Stomach (tissue), 9 donors: ENCODE data around the gene REV3L. TPM values are rescaled to one million over a fixed set of nuclear protein-coding genes. Genes with fewer than 3 reads are reported as not detected.

ENCODE experiments used
- DNase-seq, 2 donors: peaks; one replicate each; pipeline versions ENCODE4 v3.0.0 to v3.0.0-alpha.2; 2013 to 2019
- H3K27ac ChIP-seq, 5 donors: fragments of 200-600 bp in 4 of 5; sonication (generic) in 4 of 5; one replicate each; pipeline ENCODE4 v1.5.1; 2013 to 2019; ENCODE audit warnings: mild to moderate bottlenecking in 1 of 5, moderate library complexity in 1 of 5
- H3K27me3 ChIP-seq, 3 donors: fragments of 200-600 bp; sonication (generic); one replicate each; pipeline ENCODE4 v1.5.1; 2017 to 2019; ENCODE audit warnings: mixed run types in 1 of 3
- H3K36me3 ChIP-seq, 4 donors: fragments of 200-600 bp; sonication (generic); 1 replicate in 3 of 4; 2 replicates in 1 of 4; pipeline ENCODE4 v1.5.1; 2016 to 2019
- H3K4me1 ChIP-seq, 4 donors: fragments of 200-600 bp; sonication (generic); one replicate each; pipeline ENCODE4 v1.5.1; 2016 to 2019
- H3K4me3 ChIP-seq, 4 donors: fragments of 200-600 bp; sonication (generic) in 3 of 4; one replicate each; pipeline ENCODE4 v1.5.1; 2016 to 2019; ENCODE audit warnings: mild to moderate bottlenecking in 1 of 4
- H3K9me3 ChIP-seq, 4 donors: fragments of 200-600 bp; sonication (generic); one replicate each; pipeline ENCODE4 v1.5.1; 2016 to 2019
- EP300 ChIP-seq: sonication (generic); formaldehyde crosslinking; IDR thresholded peaks from one replicate; pipeline ENCODE4 v1.6.1; 2017; ENCODE audit warnings: antibody characterized with exemption
- POLR2A ChIP-seq, 4 donors: fragments of 450-650 bp; IDR thresholded peaks; one replicate each; pipeline ENCODE4 v1.6.1; 2016; ENCODE audit warnings: antibody characterized with exemption in 4 of 4, control low read depth in 2 of 4, mild to moderate bottlenecking in 1 of 4, moderate library complexity in 1 of 4
- POLR2AphosphoS5 ChIP-seq, 3 donors: sonication (generic); formaldehyde crosslinking; IDR thresholded peaks; one replicate each; pipeline ENCODE4 v1.6.1; 2016; ENCODE audit warnings: antibody characterized with exemption in 3 of 3
- WGBS, 5 donors: extraction: QIAGEN DNeasy Blood & Tissue Kit in 3 of 5; methylation state at CpG; one replicate each; pipeline versions ENCODE4 v1.1.5 to v1.1.7; 2013 to 2018; 5-methylcytosine and 5-hydroxymethylcytosine counted together
- intact Hi-C: fragments of 100-400 bp; cut with DNase I; formaldehyde crosslinking; loops from one replicate; pipeline ENCODE4 v1.15.1; 2023; ENCODE audit warnings: low total_unique reads
- polyA plus RNA-seq, 3 donors: library from polyadenylated mRNA; stranded (reverse); fragments of 200-250 nt; gene quantifications; one replicate each; pipeline ENCODE4 v1.2.3, GENCODE V29; 2013
- total RNA-seq, 5 donors: library from RNA; depleted of rRNA; stranded (reverse); fragments of >200 nt; gene quantifications; one replicate each; pipeline versions ENCODE4 v1.1.0 to v1.2.3, GENCODE V29; 2014 to 2016
- TF ChIP-seq, protein P1 (sequence below), 7 experiments: fragments of 450-650 bp in 4 of 7; fragments of 200-600 bp in 3 of 7; sonication (generic) in 3 of 7; IDR thresholded peaks; one replicate each; pipeline ENCODE4 v1.5.1; 2016 to 2019; ENCODE audit warnings: antibody characterized with exemption in 7 of 7, control low read depth in 2 of 7, mild to moderate bottlenecking in 1 of 7
- donor health status: healthy with polysubstance abuse.
- donor health status: Bipolar disorder and iron deficiency.
- donor health status: healthy.

Gene REV3L
- total and polyA plus RNA-seq, 8 donors: 9.0 to 170 (median 28.3) TPM

DNA sequence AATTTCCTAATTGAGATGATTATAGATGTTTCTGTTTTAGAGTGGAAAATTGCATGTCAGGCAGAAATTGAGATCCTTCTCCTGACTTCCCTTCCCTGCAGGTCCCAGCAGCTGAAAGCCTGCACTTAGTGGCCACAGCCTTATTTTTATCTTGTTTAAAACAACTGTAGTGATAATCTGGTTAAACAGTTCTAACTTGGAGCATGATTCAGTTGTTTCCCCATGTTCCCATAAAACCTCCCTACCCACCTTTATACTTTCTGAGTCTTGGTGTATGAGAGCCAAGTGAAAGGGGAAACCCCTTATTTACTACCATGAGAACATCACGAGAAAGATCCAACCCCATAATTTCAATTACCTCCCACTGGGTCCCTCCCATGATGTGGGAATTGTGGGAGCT, 200.5 kb downstream of the REV3L start:
- no peak for DNase-seq
- Histone ChIP-seq H3K36me3 (peaks cover 7 to 46% (median 31%) of the 10 kb centered on the region in 4 donors), H3K4me3 (no peak overlapping the region), H3K27ac (no peak overlapping the region), H3K4me1 (no peaks in the 10 kb centered on the region), H3K9me3 (no peaks in the 10 kb centered on the region), H3K27me3 (no peaks in the 10 kb centered on the region)
- TF ChIP-seq POLR2AphosphoS5 (IDR thresholded peaks at IDR 0.05) (no peak), EP300 (no peak), POLR2A (IDR thresholded peaks at IDR 0.05) (no peak)
- TF ChIP-seq, protein P1, sequence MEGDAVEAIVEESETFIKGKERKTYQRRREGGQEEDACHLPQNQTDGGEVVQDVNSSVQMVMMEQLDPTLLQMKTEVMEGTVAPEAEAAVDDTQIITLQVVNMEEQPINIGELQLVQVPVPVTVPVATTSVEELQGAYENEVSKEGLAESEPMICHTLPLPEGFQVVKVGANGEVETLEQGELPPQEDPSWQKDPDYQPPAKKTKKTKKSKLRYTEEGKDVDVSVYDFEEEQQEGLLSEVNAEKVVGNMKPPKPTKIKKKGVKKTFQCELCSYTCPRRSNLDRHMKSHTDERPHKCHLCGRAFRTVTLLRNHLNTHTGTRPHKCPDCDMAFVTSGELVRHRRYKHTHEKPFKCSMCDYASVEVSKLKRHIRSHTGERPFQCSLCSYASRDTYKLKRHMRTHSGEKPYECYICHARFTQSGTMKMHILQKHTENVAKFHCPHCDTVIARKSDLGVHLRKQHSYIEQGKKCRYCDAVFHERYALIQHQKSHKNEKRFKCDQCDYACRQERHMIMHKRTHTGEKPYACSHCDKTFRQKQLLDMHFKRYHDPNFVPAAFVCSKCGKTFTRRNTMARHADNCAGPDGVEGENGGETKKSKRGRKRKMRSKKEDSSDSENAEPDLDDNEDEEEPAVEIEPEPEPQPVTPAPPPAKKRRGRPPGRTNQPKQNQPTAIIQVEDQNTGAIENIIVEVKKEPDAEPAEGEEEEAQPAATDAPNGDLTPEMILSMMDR (IDR thresholded peaks at IDR 0.05): no peak
- intact Hi-C loops: no loop called here
- 67 to 79% (median 73%) methylated on average over 1 of the region's 1 CpG for WGBS, 5 donors

DNA sequence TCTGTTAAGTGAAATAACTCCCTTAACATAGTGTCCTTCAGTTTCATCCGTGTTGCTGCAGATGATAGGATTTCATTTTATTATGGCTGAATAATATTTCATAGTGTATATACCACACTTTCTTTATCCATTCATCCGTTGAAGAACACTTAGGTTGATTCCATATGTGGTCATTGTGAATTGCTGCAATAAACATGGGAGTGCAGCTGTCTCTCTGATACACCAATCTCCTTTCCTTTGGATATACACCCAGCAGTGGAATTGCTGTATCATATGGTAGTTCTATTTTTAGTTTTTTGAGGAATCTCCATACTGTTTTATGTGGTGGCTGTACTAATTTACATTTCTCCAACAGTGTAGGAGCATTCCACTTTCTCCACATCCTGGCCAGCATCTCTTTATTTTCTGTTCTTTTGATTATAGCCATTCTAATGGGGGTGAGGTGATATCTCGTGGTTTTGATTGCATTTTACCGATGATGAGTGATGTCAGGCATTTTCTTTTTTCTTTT, 202.5 kb downstream of the REV3L start:
- WGBS, 5 donors: 94 to 99% (median 97%) methylated on average over 4 of the region's 4 CpGs
- Histone ChIP-seq H3K36me3 (peaks cover 15 to 64% (median 51%) of the 10 kb centered on the region in 4 donors), H3K9me3 (peaks cover 0 to 5% (median 2%) of the 10 kb centered on the region in 4 donors), H3K4me1 (no peaks in the 10 kb centered on the region), H3K27me3 (no peaks in the 10 kb centered on the region), H3K27ac (no peak overlapping the region), H3K4me3 (no peak overlapping the region)
- TF ChIP-seq POLR2AphosphoS5 (IDR thresholded peaks at IDR 0.05) (no peak), EP300 (no peak), POLR2A (IDR thresholded peaks at IDR 0.05) (no peak)
- TF ChIP-seq, protein P1 (IDR thresholded peaks at IDR 0.05): no peak
- intact Hi-C loops: no loop called here
- no peak for DNase-seq

DNA sequence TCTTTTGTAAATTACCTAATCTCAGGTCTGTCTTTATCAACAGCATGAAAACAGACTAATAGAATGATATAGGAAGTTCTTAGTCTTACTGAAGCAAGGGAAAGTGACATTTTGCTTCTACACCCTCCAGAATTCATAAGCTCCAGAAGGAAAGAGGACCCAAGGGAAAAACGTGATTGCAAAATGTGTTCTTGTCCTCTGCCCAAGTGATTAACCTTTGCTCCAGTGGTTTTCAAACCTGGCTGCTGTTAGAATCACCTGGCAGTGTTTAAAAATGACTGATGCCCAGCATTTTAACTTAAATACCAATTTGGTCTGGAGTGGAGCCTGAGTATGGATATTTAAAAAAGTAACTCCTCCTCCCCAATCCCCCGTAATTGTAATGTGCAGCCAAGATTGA, 204.3 kb downstream of the REV3L start:
- no peak overlapping the region for H3K4me3 ChIP-seq
- no peaks in the 10 kb centered on the region for H3K27me3 ChIP-seq
- WGBS, 5 donors: 80 to 87% (median 83%) methylated on average over 2 of the region's 2 CpGs
- no peak for DNase-seq
- intact Hi-C loops: no loop called here
- TF ChIP-seq, protein P1 (IDR thresholded peaks at IDR 0.05): no peak
- no peak overlapping the region for H3K27ac ChIP-seq
- peaks cover 31 to 81% (median 68%) of the 10 kb centered on the region in 4 donors for H3K36me3 ChIP-seq
- H3K4me1 ChIP-seq: no peaks in the 10 kb centered on the region
- H3K9me3 ChIP-seq: peaks cover 3 to 23% (median 18%) of the 10 kb centered on the region in 4 donors

DNA sequence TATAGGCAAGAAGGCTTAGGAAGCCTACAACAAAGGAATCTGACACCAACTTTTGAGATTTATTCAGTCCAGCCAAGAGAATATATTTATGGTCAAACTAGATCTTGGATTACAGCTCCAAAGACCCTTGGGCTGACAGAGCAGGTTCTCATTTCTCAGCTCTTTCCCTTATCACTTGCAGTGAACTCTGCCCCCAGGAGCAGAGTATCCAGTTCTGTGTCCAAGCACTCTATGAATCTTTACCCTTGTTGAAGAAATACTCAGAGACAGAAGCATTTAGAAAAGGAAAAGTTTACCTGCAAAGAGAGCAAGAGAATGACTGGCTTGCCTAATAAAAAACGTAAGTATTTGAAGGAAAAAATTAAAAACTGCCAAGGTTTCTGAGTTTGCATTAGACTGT, 205.2 kb downstream of the REV3L start:
- no peaks in the 10 kb centered on the region for H3K27me3 ChIP-seq
- intact Hi-C loops: no loop called here
- H3K4me1 ChIP-seq: no peaks in the 10 kb centered on the region
- H3K27ac ChIP-seq: no peak overlapping the region
- peaks cover 31 to 81% (median 70%) of the 10 kb centered on the region in 4 donors for H3K36me3 ChIP-seq
- no peak overlapping the region for H3K4me3 ChIP-seq
- peaks cover 3 to 29% (median 23%) of the 10 kb centered on the region in 4 donors for H3K9me3 ChIP-seq
- TF ChIP-seq EP300 (no peak), POLR2AphosphoS5 (IDR thresholded peaks at IDR 0.05) (no peak), POLR2A (IDR thresholded peaks at IDR 0.05) (no peak)
- TF ChIP-seq, protein P1 (IDR thresholded peaks at IDR 0.05): no peak
- DNase-seq: no peak
- 86 to 98% (median 94%) methylated on average over 1 of the region's 1 CpG for WGBS, 5 donors
